ENCODE measurements around the gene WHRN.

Gene WHRN

GRCh38 chr9:114515528-114515927 is 10.3 kb upstream of the WHRN start:
- DNase-seq (ENCODE audit: low spot score), result no peak

- no peak for DNase-seq (ENCODE audit: low spot score)
These were observed 8.6 kb upstream of the WHRN start for GRCh38 chr9:114513959-114514267.

- DNase-seq (ENCODE audit: low spot score), result no peak
These were observed 8.0 kb upstream of the WHRN start for GRCh38 chr9:114513055-114513958.

GRCh38 chr9:114511978-114512874 is 7.0 kb upstream of the WHRN start:
- no peak for DNase-seq (ENCODE audit: low spot score)

GRCh38 chr9:114507726-114508125 is 2.5 kb upstream of the WHRN start:
- no peak for DNase-seq (ENCODE audit: low spot score)

GRCh38 chr9:114506082-114506390 is 763 bp upstream of the WHRN start:
- DNase-seq (ENCODE audit: low spot score), result no peak

- no peak for DNase-seq (ENCODE audit: low spot score)
These were observed 709 bp downstream of the WHRN start for GRCh38 chr9:114504341-114505186.

- no peak for DNase-seq (ENCODE audit: low spot score)
These were observed 1.5 kb downstream of the WHRN start for GRCh38 chr9:114503522-114504340.

GRCh38 chr9:114503009-114503408 is 2.3 kb downstream of the WHRN start:
- no peak for DNase-seq (ENCODE audit: low spot score)

GRCh38 chr9:114501796-114502682 is 3.2 kb downstream of the WHRN start:
- DNase-seq (ENCODE audit: low spot score), result no peak

GRCh38 chr9:114500697-114501292 is 4.5 kb downstream of the WHRN start:
- no peak for DNase-seq (ENCODE audit: low spot score)

- DNase-seq (ENCODE audit: low spot score), result no peak
These were observed 5.2 kb downstream of the WHRN start for GRCh38 chr9:114499941-114500696.

- no peak for DNase-seq (ENCODE audit: low spot score)
These were observed 5.7 kb downstream of the WHRN start for GRCh38 chr9:114499528-114499927.

- no peak for DNase-seq (ENCODE audit: low spot score)
These were observed 7.4 kb downstream of the WHRN start for GRCh38 chr9:114497727-114498382.

GRCh38 chr9:114497236-114497635 is 8.0 kb downstream of the WHRN start:
- DNase-seq (ENCODE audit: low spot score), result no peak

GRCh38 chr9:114496011-114496410 is 9.3 kb downstream of the WHRN start:
- no peak for DNase-seq (ENCODE audit: low spot score)

GRCh38 chr9:114494776-114495569 is 10.3 kb downstream of the WHRN start:
- no peak for DNase-seq (ENCODE audit: low spot score)

Measured in SK-N-DZ (cell line).